Mesenchymal stem cell (in vitro differentiated cells and primary cell): Measurements from ENCODE around the gene OR4D10.
"Not testable (repeated sequence)": the region's sequence is repeated elsewhere in the genome, so short reads cannot be mapped to it uniquely, and the experiment has no call there.

Experiments
- DNase-seq: peaks from one replicate; pipeline ENCODE4 v3.0.0-alpha.2; 2013
- H2AFZ ChIP-seq: one replicate; pipeline ENCODE4 v1.6.1; 2013; ENCODE audit warnings: low read depth, mild to moderate bottlenecking, control low read depth, inconsistent platforms, low read length, moderate library complexity
- H2AK5ac ChIP-seq: 2 replicates; pipeline ENCODE4 v1.6.1; 2013; ENCODE audit warnings: low read length, moderate library complexity, mild to moderate bottlenecking, inconsistent platforms; ENCODE audit not compliant: severe bottlenecking
- H2BK120ac ChIP-seq: one replicate; pipeline ENCODE4 v1.6.1; 2013; ENCODE audit warnings: low read depth, mild to moderate bottlenecking, inconsistent platforms, low read length, moderate library complexity
- H2BK12ac ChIP-seq, 2 experiments: one replicate each; pipeline ENCODE4 v1.6.1; 2013; ENCODE audit warnings: inconsistent platforms in 2 of 2, low read length in 2 of 2, mild to moderate bottlenecking in 2 of 2, moderate library complexity in 2 of 2, control low read depth in 1 of 2
- H2BK15ac ChIP-seq: one replicate; pipeline ENCODE4 v1.6.1; 2013; ENCODE audit warnings: mild to moderate bottlenecking, low read depth, inconsistent platforms; ENCODE audit not compliant: poor library complexity, severe bottlenecking
- H2BK5ac ChIP-seq: 2 replicates; pipeline ENCODE4 v1.6.1; 2013; ENCODE audit warnings: low read depth, mild to moderate bottlenecking, low read length, control low read depth, inconsistent platforms; ENCODE audit not compliant: poor library complexity, severe bottlenecking
- H3K14ac ChIP-seq, 2 experiments: one replicate each; pipeline ENCODE4 v1.6.1; 2013; ENCODE audit warnings: inconsistent platforms in 2 of 2, low read length in 2 of 2, control low read depth in 1 of 2, mild to moderate bottlenecking in 1 of 2, moderate library complexity in 1 of 2
- H3K18ac ChIP-seq, 2 experiments: one replicate each; pipeline ENCODE4 v1.6.1; 2013; ENCODE audit warnings: inconsistent platforms in 2 of 2, low read length in 2 of 2, control low read depth in 1 of 2, low read depth in 1 of 2, mild to moderate bottlenecking in 1 of 2
- H3K23ac ChIP-seq, 2 experiments: one replicate each; pipeline ENCODE4 v1.6.1; 2013; ENCODE audit warnings: inconsistent platforms in 2 of 2, low read length in 2 of 2, mild to moderate bottlenecking in 2 of 2, moderate library complexity in 2 of 2, control low read depth in 1 of 2
- H3K27ac ChIP-seq: 2 replicates; pipeline ENCODE4 v1.5.1; 2013; ENCODE audit warnings: mild to moderate bottlenecking, moderate library complexity, low read length, control low read depth, inconsistent platforms; ENCODE audit not compliant: poor library complexity, severe bottlenecking
- H3K27me3 ChIP-seq, 2 experiments: 2 replicates each; pipeline versions ENCODE4 v1.6.1 to v1.7.0; 2013; ENCODE audit warnings: low read length in 2 of 2, mild to moderate bottlenecking in 2 of 2, moderate library complexity in 2 of 2, control low read depth in 1 of 2, inconsistent platforms in 1 of 2; ENCODE audit not compliant: control insufficient read depth in 1 of 2, insufficient read depth in 1 of 2
- H3K36me3 ChIP-seq, 2 experiments: 2 replicates each; pipeline versions ENCODE4 v1.6.1 to v1.7.0; 2013; ENCODE audit warnings: low read length in 2 of 2, control low read depth in 1 of 2, inconsistent platforms in 1 of 2, low read depth in 1 of 2, mild to moderate bottlenecking in 1 of 2; ENCODE audit not compliant: insufficient read depth in 2 of 2, control insufficient read depth in 1 of 2
- H3K4ac ChIP-seq, 2 experiments: one replicate each; pipeline ENCODE4 v1.6.1; 2013; ENCODE audit warnings: inconsistent platforms in 2 of 2, low read length in 2 of 2, mild to moderate bottlenecking in 2 of 2, moderate library complexity in 2 of 2, control low read depth in 1 of 2, low read depth in 1 of 2
- H3K4me1 ChIP-seq: 2 replicates; pipeline ENCODE4 v1.6.1; 2013; ENCODE audit warnings: low read depth, low read length, control low read depth; ENCODE audit not compliant: control insufficient read depth, insufficient read depth
- H3K4me2 ChIP-seq: 2 replicates; pipeline ENCODE4 v1.6.1; 2013; ENCODE audit warnings: low read length, mild to moderate bottlenecking, inconsistent platforms; ENCODE audit not compliant: poor library complexity, severe bottlenecking
- H3K4me3 ChIP-seq, 2 experiments: 2 replicates each; pipeline versions ENCODE4 v1.5.1 to v1.7.0; 2013; ENCODE audit warnings: low read length in 2 of 2, mild to moderate bottlenecking in 2 of 2, control low read depth in 1 of 2, low read depth in 1 of 2; ENCODE audit not compliant: insufficient read depth in 1 of 2
- H3K79me1 ChIP-seq: replicated peaks from 2 replicates; pipeline ENCODE4 v1.6.1; 2013; ENCODE audit warnings: mild to moderate bottlenecking, control low read depth, low read length, inconsistent platforms; ENCODE audit not compliant: poor library complexity, severe bottlenecking
- H3K9ac ChIP-seq: 2 replicates; pipeline ENCODE4 v1.7.0; 2013; ENCODE audit warnings: mild to moderate bottlenecking, low read length, moderate library complexity
- H3K9me3 ChIP-seq: 2 replicates; pipeline ENCODE4 v1.7.0; 2013; ENCODE audit warnings: mild to moderate bottlenecking, low read length; ENCODE audit not compliant: control insufficient read depth
- H4K8ac ChIP-seq: one replicate; pipeline ENCODE4 v1.6.1; 2013; ENCODE audit warnings: inconsistent platforms, mild to moderate bottlenecking, low read length, moderate library complexity
- H4K91ac ChIP-seq: one replicate; pipeline ENCODE4 v1.6.1; 2013; ENCODE audit warnings: mild to moderate bottlenecking, low read length, inconsistent platforms
- WGBS: methylation state at CpG from one replicate; pipeline ENCODE4 v1.1.7; 2013; ENCODE audit warnings: mixed read lengths; 5-methylcytosine and 5-hydroxymethylcytosine counted together

Gene OR4D10

DNA sequence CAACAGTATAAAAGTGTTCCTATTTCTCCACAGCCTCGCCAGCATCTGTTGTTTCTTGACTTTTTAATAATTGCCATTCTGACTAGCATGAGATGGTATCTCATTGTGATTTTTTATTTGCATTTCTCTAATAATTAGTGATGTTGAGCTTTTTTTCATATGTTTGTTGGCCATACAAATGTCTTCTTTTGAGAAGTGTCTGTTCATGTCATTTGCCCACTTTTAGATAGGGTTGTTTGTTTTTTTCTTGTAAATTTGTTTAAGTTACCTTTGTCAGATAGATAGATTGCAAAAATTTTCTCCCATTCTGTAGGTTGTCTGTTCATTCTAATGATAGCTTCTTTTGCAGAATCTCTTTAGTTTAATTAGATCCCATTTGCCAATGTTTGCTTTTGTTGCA lies 27.5 kb upstream of the OR4D10 start:
- H3K4me1 ChIP-seq, H3K4me2 ChIP-seq, H3K36me3 ChIP-seq, H3K4me3 ChIP-seq, DNase-seq, H2BK120ac ChIP-seq, H4K91ac ChIP-seq, H3K9me3 ChIP-seq, H2AK5ac ChIP-seq, H4K8ac ChIP-seq, H3K79me1 ChIP-seq, H3K18ac ChIP-seq, H2BK15ac ChIP-seq, H2BK5ac ChIP-seq, H2BK12ac ChIP-seq, H3K27ac ChIP-seq, H3K14ac ChIP-seq, H3K9ac ChIP-seq, H3K4ac ChIP-seq, H3K23ac ChIP-seq, H2AFZ ChIP-seq, H3K27me3 ChIP-seq: not testable (repeated sequence)
- no CpG with 5 or more reads among the region's 1 CpG for WGBS

DNA sequence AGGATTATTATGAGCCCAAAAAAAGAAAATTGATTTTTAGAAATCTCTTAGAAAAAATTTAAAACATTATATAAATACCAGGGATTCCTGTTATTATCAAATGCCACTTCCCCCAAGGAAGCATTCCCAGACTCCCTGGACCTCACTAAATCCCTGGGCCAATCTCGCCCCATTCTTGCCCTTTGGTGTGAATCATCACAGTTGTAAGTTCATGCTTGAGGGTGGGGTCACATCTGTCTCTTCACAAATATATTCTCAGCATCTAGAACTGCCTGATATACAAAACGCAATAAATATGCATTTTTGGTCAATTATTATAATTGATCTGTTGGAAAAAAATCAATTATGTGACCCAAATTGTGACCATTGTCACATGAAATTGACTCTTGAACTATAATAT lies 24.6 kb upstream of the OR4D10 start:
- no peak overlapping the region for H3K14ac ChIP-seq
- H2BK120ac ChIP-seq, result no peak overlapping the region
- no peaks in the 10 kb centered on the region for H3K4me1 ChIP-seq
- H4K8ac ChIP-seq, result no peak overlapping the region
- no peak overlapping the region for H3K4me3 ChIP-seq
- H3K9me3 ChIP-seq, result peaks cover 4% of the 10 kb centered on the region
- H3K27me3 ChIP-seq, result no peaks in the 10 kb centered on the region
- H2AK5ac ChIP-seq, result no peak overlapping the region
- 57% methylated on average over 1 of the region's 2 CpGs for WGBS
- H3K9ac ChIP-seq, result no peak overlapping the region
- H3K79me1 ChIP-seq, result no peaks in the 10 kb centered on the region
- H2BK5ac ChIP-seq, result no peak overlapping the region
- H3K23ac ChIP-seq, result no peak overlapping the region
- H3K4me2 ChIP-seq, result no peak overlapping the region
- H4K91ac ChIP-seq, result no peak overlapping the region
- no peak overlapping the region for H3K27ac ChIP-seq
- no peak overlapping the region for H2AFZ ChIP-seq
- H2BK15ac ChIP-seq, result no peak overlapping the region
- no peak overlapping the region for H2BK12ac ChIP-seq
- no peak overlapping the region for H3K4ac ChIP-seq
- H3K36me3 ChIP-seq, result no peaks in the 10 kb centered on the region
- no peak overlapping the region for H3K18ac ChIP-seq
- DNase-seq, result no peak

DNA sequence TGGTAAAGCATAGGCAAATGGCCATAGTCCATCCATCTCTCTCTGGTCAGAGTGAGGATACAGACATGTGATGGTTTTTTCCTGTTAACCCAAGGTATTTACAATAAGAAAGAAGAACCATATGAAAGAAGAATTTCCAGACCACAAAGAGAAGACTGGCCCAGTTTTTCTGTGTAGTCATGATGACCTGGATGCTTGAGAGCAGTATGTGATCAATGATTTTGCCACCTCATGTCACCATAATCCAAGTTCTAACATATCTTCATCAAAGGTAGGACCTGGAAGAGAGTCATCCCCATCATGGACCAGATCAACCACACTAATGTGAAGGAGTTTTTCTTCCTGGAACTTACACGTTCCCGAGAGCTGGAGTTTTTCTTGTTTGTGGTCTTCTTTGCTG lies 16.5 kb upstream of the OR4D10 start, which contains the start of gene OR4D6:
Gene OR4D6, plus strand, starts transcription at position 301 of the 400 bp plus-strand sequence. Its CDS starts 0 bp downstream, at position 301.
- no peak within 1 kb of the TSS for H2BK120ac ChIP-seq
- no peak within 1 kb of the TSS for H2BK15ac ChIP-seq
- H3K4ac ChIP-seq, result no peak within 1 kb of the TSS
- no CpG with 5 or more reads among the region's 2 CpGs for WGBS
- no peak for DNase-seq
- H3K14ac ChIP-seq, result no peak within 1 kb of the TSS
- no peaks in the 10 kb centered on the region for H3K79me1 ChIP-seq
- H3K18ac ChIP-seq, result no peak within 1 kb of the TSS
- no peaks in the 10 kb centered on the region for H3K9me3 ChIP-seq
- H4K8ac ChIP-seq, result no peak within 1 kb of the TSS
- H3K4me1 ChIP-seq, result no peaks in the 10 kb centered on the region
- no peak within 1 kb of the TSS for H3K27ac ChIP-seq
- H2BK12ac ChIP-seq, result no peak within 1 kb of the TSS
- H3K4me2 ChIP-seq, result no peak within 1 kb of the TSS
- no peak within 1 kb of the TSS for H2BK5ac ChIP-seq
- no peak within 1 kb of the TSS for H2AK5ac ChIP-seq
- H3K36me3 ChIP-seq, result no peaks in the 10 kb centered on the region
- H3K23ac ChIP-seq, result no peak within 1 kb of the TSS
- no peak within 1 kb of the TSS for H2AFZ ChIP-seq
- no peak within 1 kb of the TSS for H3K4me3 ChIP-seq
- no peak within 1 kb of the TSS for H4K91ac ChIP-seq
- no peak within 1 kb of the TSS for H3K9ac ChIP-seq
- no peaks in the 10 kb centered on the region for H3K27me3 ChIP-seq

GRCh38 chr11:59459916-59460315 lies 13.2 kb upstream of the OR4D10 start:
- Histone ChIP-seq H2BK5ac (no peak overlapping the region), H3K9me3 (no peaks in the 10 kb centered on the region), H3K36me3 (no peaks in the 10 kb centered on the region), H3K4me3 (no peak overlapping the region), H3K27ac (no peak overlapping the region), H3K4me1 (no peaks in the 10 kb centered on the region), H2BK120ac (no peak overlapping the region), H3K14ac (no peak overlapping the region), H3K4me2 (no peak overlapping the region), H2AFZ (no peak overlapping the region), H3K27me3 (no peaks in the 10 kb centered on the region), H3K9ac (no peak overlapping the region), H3K4ac (no peak overlapping the region), H3K18ac (no peak overlapping the region), H4K8ac (no peak overlapping the region), H3K79me1 (no peaks in the 10 kb centered on the region), H2BK15ac (no peak overlapping the region), H3K23ac (no peak overlapping the region), H4K91ac (no peak overlapping the region), H2AK5ac (no peak overlapping the region), H2BK12ac (no peak overlapping the region)
- DNase-seq, result no peak
- 50% methylated on average over 1 of the region's 3 CpGs for WGBS
